AG20443 (cell line): ENCODE results near the gene ANAPC7.
"Not testable (repeated sequence)": the region's sequence is repeated elsewhere in the genome, so short reads cannot be mapped to it uniquely, and the experiment has no call there.

Experiments used
- DNase-seq: peaks from one replicate; pipeline ENCODE4 v3.0.0; 2012; ENCODE audit warnings: low spot score, mixed read lengths

Gene ANAPC7

DNA sequence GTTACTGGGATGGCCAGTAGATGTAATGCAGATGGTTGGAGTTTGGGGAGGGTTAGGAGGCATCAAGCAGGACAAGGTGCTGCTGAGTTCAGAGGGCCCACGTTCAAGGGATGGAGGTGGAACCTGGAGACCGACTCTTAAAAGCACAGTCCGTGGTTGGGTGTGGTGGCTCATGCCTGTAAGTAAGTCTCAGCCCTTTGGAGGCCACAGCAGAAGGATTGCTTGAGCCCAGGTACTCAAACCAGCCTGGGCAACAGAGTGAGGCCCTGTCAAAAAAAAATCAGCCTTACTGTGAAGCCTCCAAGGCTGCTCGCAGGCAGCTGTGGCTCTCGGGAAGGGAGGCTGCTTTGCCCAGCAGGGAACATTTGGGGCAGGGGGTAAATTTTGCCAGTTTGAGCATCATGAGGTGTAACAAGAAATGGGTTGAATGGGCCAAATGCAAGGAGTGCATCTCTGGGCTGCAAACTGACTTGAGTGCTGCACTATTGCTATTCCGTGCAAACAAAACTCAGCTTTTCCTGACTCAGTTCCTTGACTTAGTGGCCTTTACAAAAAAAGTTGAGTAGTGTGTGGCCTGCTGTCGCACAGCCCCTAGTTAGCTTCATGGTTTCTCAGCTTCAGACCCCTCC is 55.0 kb downstream of the ANAPC7 start:
- no peak for DNase-seq

DNA sequence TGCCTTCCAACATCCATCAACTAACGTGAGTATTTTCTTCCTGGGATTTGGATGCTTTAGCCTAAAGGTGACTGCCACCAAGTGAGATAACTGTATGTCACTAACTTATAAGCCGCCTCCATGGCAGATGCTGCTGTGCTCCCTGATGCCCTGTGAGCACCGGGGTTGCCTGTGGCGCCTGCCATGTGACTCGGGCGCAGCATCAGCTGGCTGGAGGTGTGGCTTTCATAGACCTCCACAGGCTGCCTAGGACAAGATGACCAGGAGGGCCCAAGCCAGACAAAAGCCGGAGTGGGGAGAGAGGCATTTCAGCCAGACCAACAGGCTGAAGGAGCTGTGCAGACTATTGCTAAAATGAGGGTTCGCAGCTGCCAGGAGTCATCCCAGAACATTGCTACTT is 55.7 kb downstream of the ANAPC7 start:
- no peak for DNase-seq

DNA sequence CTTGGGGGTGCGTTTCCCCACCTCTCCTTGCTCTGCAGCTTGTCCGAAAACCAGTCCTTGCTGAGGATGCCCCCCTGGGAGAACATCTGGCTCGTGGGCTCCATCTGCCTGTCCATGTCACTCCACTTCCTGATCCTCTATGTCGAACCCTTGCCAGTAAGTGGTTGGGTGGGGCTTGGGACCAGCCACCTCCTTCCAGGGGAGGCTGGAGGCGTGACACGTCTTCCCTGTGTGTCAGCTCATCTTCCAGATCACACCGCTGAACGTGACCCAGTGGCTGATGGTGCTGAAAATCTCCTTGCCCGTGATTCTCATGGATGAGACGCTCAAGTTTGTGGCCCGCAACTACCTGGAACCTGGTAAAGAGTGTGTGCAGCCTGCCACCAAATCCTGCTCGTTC is 57.5 kb downstream of the ANAPC7 start:
- DNase-seq = no peak

DNA sequence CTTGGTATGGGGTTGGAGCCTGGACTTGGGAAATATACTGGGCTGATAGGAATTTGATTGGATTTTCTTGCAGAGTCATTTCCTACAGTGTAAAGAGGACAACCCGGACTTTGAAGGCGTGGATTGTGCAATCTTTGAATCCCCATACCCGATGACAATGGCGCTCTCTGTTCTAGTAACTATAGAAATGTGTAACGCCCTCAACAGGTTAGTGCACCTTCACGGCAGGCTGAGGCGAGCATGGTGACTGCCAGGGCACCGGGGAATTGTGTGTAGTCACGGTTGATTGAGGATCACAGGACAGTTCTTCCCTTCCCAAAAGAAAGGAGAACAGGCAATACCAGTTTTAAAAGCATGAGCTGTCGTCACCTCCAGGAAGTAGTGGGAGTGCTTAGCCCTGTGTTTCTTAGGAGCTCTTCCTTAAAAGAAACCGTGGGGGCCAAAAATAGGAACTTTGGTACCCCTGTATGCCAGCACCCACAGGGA is 58.3 kb downstream of the ANAPC7 start:
- no peak for DNase-seq

DNA sequence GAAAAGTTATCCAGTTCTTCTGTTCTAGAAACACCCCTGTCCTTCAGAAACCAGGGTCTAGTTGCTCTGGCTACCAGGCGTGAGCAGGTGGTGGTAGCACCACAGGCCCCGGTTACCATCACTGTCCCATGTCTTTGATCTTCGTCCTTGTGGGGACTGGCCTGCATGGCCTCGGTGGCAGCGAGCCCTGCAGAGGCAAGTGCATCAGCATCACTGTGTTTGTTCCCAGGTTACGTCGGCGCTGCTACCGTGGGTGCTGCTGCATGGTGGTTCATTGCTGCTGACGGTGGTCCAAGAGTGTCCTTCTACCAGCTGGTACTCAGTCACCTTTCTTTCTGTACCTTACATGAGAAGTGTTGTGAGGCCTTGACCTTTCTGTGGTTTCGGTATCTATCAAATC is 58.9 kb downstream of the ANAPC7 start:
- no peak for DNase-seq

DNA sequence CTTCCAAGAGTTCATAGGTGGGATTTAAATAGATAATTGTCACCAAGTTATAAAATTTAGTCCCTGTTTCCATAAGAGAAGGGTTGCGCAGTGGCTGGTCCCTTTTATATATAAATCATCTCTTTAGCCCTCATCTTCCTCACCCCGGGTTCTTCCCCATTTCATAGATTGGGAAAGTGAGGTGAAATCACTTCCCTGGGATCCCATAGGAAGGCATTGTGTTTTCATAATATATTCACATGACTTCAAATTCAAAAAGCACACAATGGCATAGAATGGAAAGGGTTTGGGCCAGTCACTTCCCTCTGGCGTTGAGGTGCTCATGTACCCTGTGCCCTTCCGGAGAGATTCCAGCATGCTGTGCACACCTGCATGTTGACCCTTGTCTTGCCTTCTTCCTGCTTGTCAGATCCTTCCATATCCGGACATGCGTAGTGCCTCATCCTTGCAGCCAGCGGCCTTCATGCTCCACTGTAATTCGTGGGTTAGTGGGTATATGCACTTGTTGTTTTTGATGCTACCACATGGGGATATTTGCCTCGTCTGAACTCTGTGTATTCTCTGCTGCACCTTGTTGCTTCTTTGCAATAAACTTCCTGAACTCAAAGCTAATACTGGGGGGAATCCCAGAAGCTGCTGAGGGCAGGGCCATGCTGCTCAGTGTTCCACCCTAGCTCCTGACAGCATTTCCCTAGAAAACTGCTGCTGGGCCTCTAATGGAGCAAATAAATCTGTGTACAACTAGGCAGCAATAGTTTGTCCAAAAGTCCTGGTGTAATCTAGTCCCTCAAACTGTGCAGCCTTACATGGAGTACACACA is 59.6 kb downstream of the ANAPC7 start:
- DNase-seq = no peak

DNA sequence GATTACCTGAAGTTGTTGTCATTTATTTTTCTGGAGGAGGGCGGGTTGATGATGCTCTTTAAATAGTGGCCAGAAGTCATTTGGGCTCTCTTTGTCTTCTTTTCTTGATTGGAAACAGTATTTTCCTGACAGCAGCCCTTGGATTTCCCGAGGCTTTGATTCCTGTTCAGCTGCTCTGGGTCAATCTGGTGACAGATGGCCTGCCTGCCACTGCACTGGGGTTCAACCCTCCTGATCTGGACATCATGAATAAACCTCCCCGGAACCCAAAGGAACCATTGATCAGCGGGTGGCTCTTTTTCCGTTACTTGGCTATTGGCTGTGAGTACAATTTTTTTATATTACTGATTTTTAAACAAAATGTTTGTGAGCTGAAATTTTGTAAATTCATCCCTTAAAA is 60.4 kb downstream of the ANAPC7 start:
- no peak for DNase-seq

DNA sequence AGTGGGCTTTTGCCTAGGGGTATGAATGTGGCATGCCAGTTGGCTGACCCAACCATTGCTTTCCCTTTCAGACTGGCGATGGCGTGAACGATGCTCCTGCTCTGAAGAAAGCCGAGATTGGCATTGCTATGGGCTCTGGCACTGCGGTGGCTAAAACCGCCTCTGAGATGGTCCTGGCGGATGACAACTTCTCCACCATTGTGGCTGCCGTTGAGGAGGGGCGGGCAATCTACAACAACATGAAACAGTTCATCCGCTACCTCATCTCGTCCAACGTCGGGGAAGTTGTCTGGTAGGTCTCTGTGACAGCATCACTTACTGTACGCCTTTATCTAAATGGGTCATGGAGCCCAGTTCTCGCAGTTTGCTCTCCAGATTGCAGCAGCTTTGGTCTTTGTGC is 61.4 kb downstream of the ANAPC7 start:
- no peak for DNase-seq

DNA sequence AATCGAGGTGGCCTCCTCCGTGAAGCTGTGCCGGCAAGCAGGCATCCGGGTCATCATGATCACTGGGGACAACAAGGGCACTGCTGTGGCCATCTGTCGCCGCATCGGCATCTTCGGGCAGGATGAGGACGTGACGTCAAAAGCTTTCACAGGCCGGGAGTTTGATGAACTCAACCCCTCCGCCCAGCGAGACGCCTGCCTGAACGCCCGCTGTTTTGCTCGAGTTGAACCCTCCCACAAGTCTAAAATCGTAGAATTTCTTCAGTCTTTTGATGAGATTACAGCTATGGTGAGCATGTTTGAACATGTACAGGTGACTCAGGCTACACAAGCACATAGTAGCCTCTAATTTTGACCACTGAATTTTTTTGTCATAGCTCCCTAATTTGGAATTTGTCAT is 62.8 kb downstream of the ANAPC7 start:
- no peak for DNase-seq

DNA sequence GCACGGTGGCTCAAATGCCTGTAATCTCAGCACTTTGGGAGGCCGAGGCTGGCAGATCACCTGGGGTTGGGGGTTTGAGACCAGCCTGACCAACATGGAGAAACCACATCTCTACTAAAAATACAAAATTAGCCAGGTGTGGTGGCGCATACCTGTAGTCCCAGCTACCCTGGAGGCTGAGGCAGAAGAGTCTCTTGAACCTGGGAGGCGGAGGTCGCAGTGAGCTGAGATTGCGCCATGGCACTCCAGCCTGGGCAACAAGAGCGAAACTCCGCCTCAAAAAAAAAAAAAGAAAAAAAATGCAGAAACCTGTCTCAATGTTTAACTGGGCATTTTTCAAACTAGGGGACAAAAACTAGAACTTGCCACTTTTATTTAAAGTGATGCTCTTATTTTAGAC is 63.2 kb downstream of the ANAPC7 start:
- not testable (repeated sequence) for DNase-seq

DNA sequence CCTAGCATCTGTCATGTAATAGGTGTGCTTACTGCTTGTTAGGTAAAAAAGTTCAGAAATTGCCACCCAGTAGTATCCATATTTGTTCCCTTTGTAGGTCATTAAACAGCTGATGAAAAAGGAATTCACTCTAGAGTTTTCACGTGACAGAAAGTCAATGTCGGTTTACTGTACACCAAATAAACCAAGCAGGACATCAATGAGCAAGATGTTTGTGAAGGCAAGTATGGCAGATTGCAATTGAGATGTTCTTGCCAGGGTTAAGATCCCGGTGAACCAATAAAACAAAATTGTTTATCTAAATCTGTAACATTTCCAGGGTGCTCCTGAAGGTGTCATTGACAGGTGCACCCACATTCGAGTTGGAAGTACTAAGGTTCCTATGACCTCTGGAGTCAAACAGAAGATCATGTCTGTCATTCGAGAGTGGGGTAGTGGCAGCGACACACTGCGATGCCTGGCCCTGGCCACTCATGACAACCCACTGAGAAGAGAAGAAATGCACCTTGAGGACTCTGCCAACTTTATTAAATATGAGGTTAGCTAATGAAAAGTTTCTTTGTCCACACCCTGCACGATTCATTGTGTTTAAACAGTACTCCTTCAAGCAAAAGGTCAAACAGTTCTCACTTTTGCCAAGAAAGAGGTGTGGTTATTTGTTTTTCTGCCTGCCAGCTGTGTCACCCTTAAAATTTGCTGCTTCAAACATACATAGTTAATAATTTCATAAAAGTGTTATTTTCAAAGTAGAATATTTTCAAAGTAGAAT is 64.1 kb downstream of the ANAPC7 start:
- no peak for DNase-seq

DNA sequence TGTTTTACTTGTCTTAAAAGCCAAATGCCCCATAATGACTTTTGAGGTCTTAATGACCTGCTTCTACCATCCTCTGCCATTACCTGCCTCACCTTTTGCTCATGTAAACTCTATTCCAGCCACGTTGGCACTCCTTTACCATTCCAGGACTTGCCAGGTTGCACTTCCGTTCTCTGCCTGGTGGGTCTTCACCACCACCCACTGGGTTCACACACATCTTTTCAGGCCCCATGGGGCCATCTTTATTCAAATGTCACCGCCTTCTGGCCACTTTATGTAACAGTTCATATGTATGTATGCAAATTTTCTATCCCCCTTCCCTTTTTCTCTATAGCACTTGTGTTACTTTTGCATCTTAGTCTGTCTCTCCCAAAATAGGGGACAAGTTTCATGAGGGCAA is 64.8 kb downstream of the ANAPC7 start:
- no peak for DNase-seq

DNA sequence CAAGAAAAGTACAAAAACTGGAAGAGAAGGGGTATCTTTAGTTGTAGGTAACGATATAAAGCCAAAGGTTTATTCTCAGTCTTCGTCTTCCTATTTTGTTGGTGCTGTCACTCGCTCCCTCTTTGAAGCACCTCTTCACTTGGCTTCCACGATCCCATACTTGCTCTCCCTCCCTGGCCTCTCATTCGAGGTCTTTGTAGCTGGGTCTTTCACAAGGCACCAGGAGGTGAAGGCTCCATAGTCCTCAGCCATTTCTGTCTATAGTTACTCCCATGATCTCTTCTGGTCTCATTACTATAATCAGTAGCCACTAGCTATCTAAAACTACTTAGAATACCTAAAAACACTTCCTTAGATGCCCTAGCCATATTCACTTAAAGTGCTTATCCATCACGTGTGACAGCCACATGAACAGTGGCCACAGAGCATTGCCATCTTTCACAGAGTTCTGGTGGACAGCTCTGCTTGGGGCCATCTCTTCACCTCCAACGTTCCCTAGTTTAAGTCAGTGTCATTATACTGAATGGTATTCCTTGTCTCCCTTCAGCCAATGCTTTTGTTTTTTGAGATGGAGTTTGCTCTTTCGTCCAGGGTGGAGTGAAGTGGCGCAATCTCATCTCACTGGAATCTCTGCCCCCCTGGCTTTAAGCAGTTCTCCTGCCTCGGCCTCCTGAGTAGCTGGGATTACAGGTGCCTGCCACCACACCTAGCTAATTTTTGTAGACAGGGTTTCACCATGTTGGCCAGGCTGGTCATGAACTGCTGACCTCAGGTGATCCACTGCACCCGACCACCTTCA is 65.4 kb downstream of the ANAPC7 start:
- DNase-seq = no peak

DNA sequence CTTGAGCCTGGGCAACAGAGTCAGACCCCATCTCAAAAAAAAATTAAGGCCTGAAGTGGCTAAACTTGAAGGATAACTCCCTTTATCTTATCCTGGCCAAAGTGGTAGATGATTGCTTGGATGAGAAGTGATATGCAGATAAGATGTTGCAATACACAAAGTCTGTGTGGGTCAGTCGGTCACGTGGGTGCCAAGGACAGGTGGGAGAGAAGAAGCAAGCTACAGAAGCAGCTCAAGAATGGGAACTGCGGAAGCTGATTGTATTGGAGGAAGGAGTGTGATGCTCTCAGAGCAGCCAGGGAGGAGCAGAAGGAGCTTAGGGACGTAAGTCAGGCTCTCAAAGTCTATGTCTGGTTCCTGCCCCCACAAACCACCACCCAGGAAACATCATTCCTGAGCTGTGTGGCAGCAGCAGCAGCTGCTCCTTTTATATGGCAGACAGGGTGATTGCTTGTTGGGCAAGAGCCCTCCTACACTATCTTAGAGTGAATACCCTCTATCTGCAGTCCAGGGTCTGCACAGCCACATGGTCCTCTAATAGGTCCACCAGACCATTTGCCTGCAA is 67.9 kb downstream of the ANAPC7 start:
- no peak for DNase-seq

DNA sequence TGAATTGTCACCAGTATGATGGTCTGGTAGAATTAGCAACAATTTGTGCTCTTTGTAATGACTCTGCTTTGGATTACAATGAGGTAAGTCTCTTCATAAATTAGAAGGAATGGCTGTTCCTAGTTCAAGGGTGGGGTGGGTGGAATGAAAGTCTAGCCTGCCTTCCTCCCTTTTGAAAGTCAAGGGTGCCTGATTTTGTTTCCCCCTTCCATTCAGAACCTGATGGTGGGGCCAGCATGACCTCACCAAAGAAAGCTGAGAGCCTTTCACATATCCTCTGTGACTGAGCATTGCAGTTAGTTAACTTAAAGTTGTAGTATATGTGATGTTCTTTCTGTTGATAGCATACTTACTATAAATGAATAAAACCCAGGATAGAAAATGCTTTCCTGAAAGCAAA is 70.3 kb downstream of the ANAPC7 start:
- DNase-seq = no peak

DNA sequence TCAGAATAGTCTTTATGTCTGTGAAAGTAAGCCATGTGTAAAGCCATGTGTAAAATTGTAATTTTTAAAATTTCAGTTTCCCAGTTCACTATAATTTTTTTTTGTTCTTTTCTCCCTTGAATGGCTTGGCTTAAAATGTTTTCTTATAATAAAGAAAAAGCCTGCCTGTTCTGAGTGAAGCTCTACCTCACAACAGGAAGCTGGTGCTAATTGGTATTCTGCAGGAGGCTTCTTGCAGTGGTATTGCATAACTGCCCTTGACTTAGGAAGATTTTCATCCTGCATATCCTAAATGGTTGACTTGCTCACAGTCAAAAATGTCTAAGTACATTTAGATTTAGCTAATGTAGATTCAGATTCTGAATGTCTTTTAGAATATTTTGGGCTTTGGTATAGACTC is 73.0 kb downstream of the ANAPC7 start:
- no peak for DNase-seq

DNA sequence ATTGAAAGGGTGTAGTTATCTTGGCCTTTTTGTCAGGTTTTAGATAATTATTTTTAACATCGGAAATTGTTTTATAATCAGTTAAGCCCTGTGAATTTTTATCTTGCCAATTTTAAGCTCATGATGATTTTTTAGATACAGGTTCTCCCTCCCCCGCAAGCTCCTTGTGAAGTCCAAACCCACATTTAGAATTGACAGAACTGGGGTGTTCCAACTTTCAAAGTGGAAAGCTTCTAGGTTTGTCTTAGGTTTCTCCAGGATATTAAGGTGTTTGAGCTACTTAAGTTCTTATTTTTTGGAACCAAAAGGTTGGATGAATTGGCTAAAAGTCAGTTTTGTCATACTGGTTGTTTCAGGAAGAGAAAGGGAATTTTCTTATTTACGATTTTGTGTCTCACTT is 73.4 kb downstream of the ANAPC7 start:
- no peak for DNase-seq

DNA sequence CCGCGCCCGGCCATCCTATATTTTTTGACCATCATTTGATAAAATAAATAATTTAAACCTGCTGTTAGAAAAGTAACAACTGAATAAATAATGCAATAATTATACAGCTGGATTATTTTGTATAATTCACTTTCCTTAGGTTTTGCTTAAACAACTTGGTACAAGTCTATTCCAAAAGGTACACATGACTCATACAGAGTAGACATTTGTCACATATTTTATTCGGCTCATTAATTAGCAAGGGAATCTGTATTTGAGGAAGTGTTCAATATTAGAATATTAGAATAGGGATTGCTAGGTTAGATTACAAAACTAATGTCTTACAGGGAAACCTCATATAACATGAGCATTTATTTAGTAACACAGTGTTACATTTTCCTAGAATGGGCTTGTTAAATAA is 73.8 kb downstream of the ANAPC7 start:
- no peak for DNase-seq
